Neural progenitor cell (in vitro differentiated cells): Measurements from ENCODE around the gene DDB1. TPM values are rescaled to one million over a fixed set of nuclear protein-coding genes. Genes with fewer than 3 reads are reported as not detected.

ENCODE experiments used
- DNase-seq: peaks from one replicate; pipeline ENCODE4 v3.0.0-alpha.2; 2016; ENCODE audit warnings: low spot score
- H2AFZ ChIP-seq: fragments of 200-600 bp; sonication (generic); replicated peaks from 2 replicates; pipeline ENCODE4 v1.6.1; 2016; ENCODE audit warnings: antibody characterized with exemption
- H3F3A ChIP-seq: fragments of 200-600 bp; sonication (generic); 2 replicates; pipeline ENCODE4 v1.6.1; 2016; ENCODE audit warnings: antibody characterized with exemption, low read depth
- H3K27ac ChIP-seq: fragments of 200-600 bp; sonication (generic); 2 replicates; pipeline ENCODE4 v1.5.1; 2016; ENCODE audit warnings: mild to moderate bottlenecking
- H3K27me3 ChIP-seq: fragments of 200-600 bp; sonication (generic); 2 replicates; pipeline ENCODE4 v1.6.1; 2016; ENCODE audit warnings: mild to moderate bottlenecking, moderate library complexity
- H3K36me3 ChIP-seq: fragments of 200-600 bp; sonication (generic); 2 replicates; pipeline ENCODE4 v1.5.1; 2016
- H3K4me1 ChIP-seq: fragments of 200-600 bp; sonication (generic); 2 replicates; pipeline ENCODE4 v1.6.1; 2016; ENCODE audit warnings: mixed run types
- H3K4me2 ChIP-seq: fragments of 200-600 bp; sonication (generic); 2 replicates; pipeline ENCODE4 v1.6.1; 2016
- H3K4me3 ChIP-seq: fragments of 200-600 bp; sonication (generic); 2 replicates; pipeline ENCODE4 v1.5.1; 2016
- H3K79me2 ChIP-seq: fragments of 200-600 bp; sonication (generic); 2 replicates; pipeline ENCODE4 v1.6.1; 2016; ENCODE audit warnings: low read depth
- H3K9ac ChIP-seq: fragments of 200-600 bp; sonication (generic); 2 replicates; pipeline ENCODE4 v1.6.1; 2016
- H3K9me3 ChIP-seq: fragments of 200-600 bp; sonication (generic); 2 replicates; pipeline ENCODE4 v1.5.1; 2016; ENCODE audit warnings: low read depth
- H4K20me1 ChIP-seq: fragments of 200-600 bp; sonication (generic); 2 replicates; pipeline ENCODE4 v1.6.1; 2016; ENCODE audit warnings: low read depth
- H3K27ac Mint-ChIP-seq: 3 replicates; pipeline ENCODE4 v1.8.0; 2021; ENCODE audit warnings: mixed read lengths
- H3K27me3 Mint-ChIP-seq: 2 replicates; pipeline ENCODE4 v1.8.0; 2022; ENCODE audit warnings: low read depth, mild to moderate bottlenecking, inconsistent platforms, moderate library complexity, mixed read lengths; ENCODE audit not compliant: insufficient read depth
- H3K36me3 Mint-ChIP-seq: 3 replicates; pipeline ENCODE4 v1.8.0; 2021; ENCODE audit warnings: mixed read lengths
- H3K4me1 Mint-ChIP-seq: 3 replicates; pipeline ENCODE4 v1.8.0; 2021; ENCODE audit warnings: mixed read lengths
- H3K4me3 Mint-ChIP-seq: 3 replicates; pipeline ENCODE4 v1.8.0; 2021; ENCODE audit warnings: mild to moderate bottlenecking, moderate library complexity, mixed read lengths
- H3K9me3 Mint-ChIP-seq: 3 replicates; pipeline ENCODE4 v1.8.0; 2020; ENCODE audit warnings: mixed read lengths
- EZH2 ChIP-seq: fragments of 200-600 bp; sonication (generic); IDR thresholded peaks from 2 replicates; pipeline ENCODE4 v1.6.1; 2017; ENCODE audit warnings: antibody characterized with exemption, mild to moderate bottlenecking, moderate library complexity
- EZH2phosphoT487 ChIP-seq: fragments of 200-600 bp; sonication (generic); IDR thresholded peaks from 2 replicates; pipeline ENCODE4 v1.6.1; 2017; ENCODE audit warnings: antibody characterized with exemption
- total RNA-seq: library from RNA; depleted of rRNA; stranded (reverse); fragments of >200 nt; gene quantifications from 2 replicates; pipeline ENCODE4 v1.2.3, GENCODE V29; 2015; ENCODE audit warnings: low replicate concordance
- TF ChIP-seq, protein P1 (sequence below): fragments of 200-600 bp; sonication (generic); IDR thresholded peaks from 2 replicates; pipeline ENCODE4 v1.5.1; 2017; ENCODE audit warnings: antibody characterized with exemption, mild to moderate bottlenecking

The DDB1 gene
- total RNA-seq, 1 donor from 2014 or later = 275 TPM

- peak; percentile 89 for DNase-seq
- no peaks in the 10 kb centered on the region for H3K9me3 ChIP-seq
- no peaks in the 10 kb centered on the region for H3K36me3 ChIP-seq
- H3K4me2 ChIP-seq = peak overlapping the region; percentile 66
- H3K79me2 ChIP-seq = no peaks in the 10 kb centered on the region
- no peaks in the 10 kb centered on the region for H4K20me1 ChIP-seq
- H3K27ac ChIP-seq = no peak overlapping the region
- H3K4me1 Mint-ChIP-seq = peaks cover 26% of the 10 kb centered on the region
- H3K27me3 Mint-ChIP-seq = peaks cover 8% of the 10 kb centered on the region
- H3K4me3 Mint-ChIP-seq = no peak overlapping the region
- no peak overlapping the region for H3K27ac Mint-ChIP-seq
- peaks cover 11% of the 10 kb centered on the region for H3K27me3 ChIP-seq
- H2AFZ ChIP-seq = peak overlapping the region; percentile 45
- H3K4me3 ChIP-seq = no peak overlapping the region
- H3K4me1 ChIP-seq = no peaks in the 10 kb centered on the region
- H3K36me3 Mint-ChIP-seq = peaks cover 2% of the 10 kb centered on the region
- no peaks in the 10 kb centered on the region for H3K9me3 Mint-ChIP-seq
- TF ChIP-seq EZH2phosphoT487 (no peak), EZH2 (no peak)
- TF ChIP-seq, protein P1, sequence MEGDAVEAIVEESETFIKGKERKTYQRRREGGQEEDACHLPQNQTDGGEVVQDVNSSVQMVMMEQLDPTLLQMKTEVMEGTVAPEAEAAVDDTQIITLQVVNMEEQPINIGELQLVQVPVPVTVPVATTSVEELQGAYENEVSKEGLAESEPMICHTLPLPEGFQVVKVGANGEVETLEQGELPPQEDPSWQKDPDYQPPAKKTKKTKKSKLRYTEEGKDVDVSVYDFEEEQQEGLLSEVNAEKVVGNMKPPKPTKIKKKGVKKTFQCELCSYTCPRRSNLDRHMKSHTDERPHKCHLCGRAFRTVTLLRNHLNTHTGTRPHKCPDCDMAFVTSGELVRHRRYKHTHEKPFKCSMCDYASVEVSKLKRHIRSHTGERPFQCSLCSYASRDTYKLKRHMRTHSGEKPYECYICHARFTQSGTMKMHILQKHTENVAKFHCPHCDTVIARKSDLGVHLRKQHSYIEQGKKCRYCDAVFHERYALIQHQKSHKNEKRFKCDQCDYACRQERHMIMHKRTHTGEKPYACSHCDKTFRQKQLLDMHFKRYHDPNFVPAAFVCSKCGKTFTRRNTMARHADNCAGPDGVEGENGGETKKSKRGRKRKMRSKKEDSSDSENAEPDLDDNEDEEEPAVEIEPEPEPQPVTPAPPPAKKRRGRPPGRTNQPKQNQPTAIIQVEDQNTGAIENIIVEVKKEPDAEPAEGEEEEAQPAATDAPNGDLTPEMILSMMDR = no peak
- no peak overlapping the region for H3K9ac ChIP-seq
- peaks cover 8% of the 10 kb centered on the region for H3F3A ChIP-seq
These were observed 51.2 kb downstream of the DDB1 start for GRCh38 chr11:61281581-61282250.

GRCh38 chr11:61280883-61281580 is 51.9 kb downstream of the DDB1 start:
- Mint-ChIP-seq H3K9me3 (no peaks in the 10 kb centered on the region), H3K36me3 (peaks cover 2% of the 10 kb centered on the region), H3K4me1 (peaks cover 26% of the 10 kb centered on the region), H3K4me3 (no peak overlapping the region), H3K27me3 (peaks cover 8% of the 10 kb centered on the region), H3K27ac (no peak overlapping the region)
- H3K79me2 ChIP-seq = no peaks in the 10 kb centered on the region
- TF ChIP-seq, protein P1 = no peak
- no peak for TF ChIP-seq EZH2phosphoT487
- TF ChIP-seq EZH2 = no peak
- no peaks in the 10 kb centered on the region for H3K36me3 ChIP-seq
- H3K27me3 ChIP-seq = peaks cover 11% of the 10 kb centered on the region
- H4K20me1 ChIP-seq = no peaks in the 10 kb centered on the region
- H3K9ac ChIP-seq = no peak overlapping the region
- H3K4me1 ChIP-seq = no peaks in the 10 kb centered on the region
- no peak overlapping the region for H3K4me3 ChIP-seq
- H3K9me3 ChIP-seq = no peaks in the 10 kb centered on the region
- H2AFZ ChIP-seq = peak overlapping the region; percentile 45
- DNase-seq = no peak
- peaks cover 8% of the 10 kb centered on the region for H3F3A ChIP-seq
- no peak overlapping the region for H3K27ac ChIP-seq
- no peak overlapping the region for H3K4me2 ChIP-seq

DNA sequence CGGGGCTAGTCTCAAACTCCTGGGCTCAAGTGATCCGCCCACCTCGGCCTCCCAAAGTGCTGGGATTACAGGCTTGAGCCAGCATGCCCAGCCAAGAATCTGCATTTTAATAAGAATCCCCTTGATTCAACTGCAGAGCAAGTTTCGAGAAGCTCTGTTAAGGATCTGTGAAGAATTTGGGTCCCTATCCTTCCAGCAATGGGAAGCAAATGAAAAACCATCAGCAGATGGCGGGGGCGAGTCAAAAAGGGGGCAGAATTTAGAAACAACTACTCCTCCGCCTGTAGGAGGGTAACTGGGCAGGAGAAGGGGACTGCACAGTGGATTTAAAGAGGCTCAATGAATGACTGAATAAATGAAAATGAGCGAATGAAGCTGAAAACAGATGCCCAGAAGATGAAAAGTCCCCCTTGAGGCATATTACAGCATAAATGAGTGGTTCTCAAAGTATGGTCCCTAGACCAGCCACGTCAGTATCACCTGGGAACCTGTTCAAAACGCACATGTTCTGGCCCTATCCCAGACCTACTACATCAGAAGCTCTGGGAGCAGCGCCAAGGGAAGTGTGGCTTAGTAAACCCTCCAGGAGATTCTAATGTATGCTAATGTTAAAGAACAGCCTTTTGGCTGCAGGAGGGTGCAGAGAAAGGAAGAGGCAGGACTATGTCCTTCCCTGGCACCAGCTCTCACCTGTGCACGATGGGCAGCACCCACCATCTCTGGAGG is 52.8 kb downstream of the DDB1 start:
- TF ChIP-seq EZH2phosphoT487 (no peak), EZH2 (no peak)
- TF ChIP-seq, protein P1 = no peak
- Histone ChIP-seq H3K4me2 (no peak overlapping the region), H3K27ac (no peak overlapping the region), H4K20me1 (no peaks in the 10 kb centered on the region), H3K4me1 (no peaks in the 10 kb centered on the region), H3K4me3 (no peak overlapping the region), H2AFZ (no peak overlapping the region), H3F3A (peaks cover 8% of the 10 kb centered on the region), H3K27me3 (peaks cover 11% of the 10 kb centered on the region), H3K9ac (no peak overlapping the region), H3K9me3 (no peaks in the 10 kb centered on the region), H3K36me3 (no peaks in the 10 kb centered on the region), H3K79me2 (no peaks in the 10 kb centered on the region)
- Mint-ChIP-seq H3K27ac (no peak overlapping the region), H3K36me3 (no peaks in the 10 kb centered on the region), H3K9me3 (no peaks in the 10 kb centered on the region), H3K4me1 (peaks cover 26% of the 10 kb centered on the region), H3K27me3 (peaks cover 10% of the 10 kb centered on the region), H3K4me3 (peak overlapping the region; percentile 1)
- no peak for DNase-seq
